HG03342 (cell line): ENCODE measurements around the gene DLST.
A peak's percentile ranks its signal among the peaks of the same experiment; 100 is the strongest.
"Not testable (repeated sequence)": the region's sequence is repeated elsewhere in the genome, so short reads cannot be mapped to it uniquely, and the experiment has no call there.

Experiments used
- ATAC-seq: cut with Tn5 transposase; IDR thresholded peaks from one replicate; pipeline ENCODE4 v1.9.1; 2021; ENCODE audit warnings: mild to moderate bottlenecking, moderate library complexity; ENCODE audit not compliant: unreplicated experiment

Gene DLST

DNA sequence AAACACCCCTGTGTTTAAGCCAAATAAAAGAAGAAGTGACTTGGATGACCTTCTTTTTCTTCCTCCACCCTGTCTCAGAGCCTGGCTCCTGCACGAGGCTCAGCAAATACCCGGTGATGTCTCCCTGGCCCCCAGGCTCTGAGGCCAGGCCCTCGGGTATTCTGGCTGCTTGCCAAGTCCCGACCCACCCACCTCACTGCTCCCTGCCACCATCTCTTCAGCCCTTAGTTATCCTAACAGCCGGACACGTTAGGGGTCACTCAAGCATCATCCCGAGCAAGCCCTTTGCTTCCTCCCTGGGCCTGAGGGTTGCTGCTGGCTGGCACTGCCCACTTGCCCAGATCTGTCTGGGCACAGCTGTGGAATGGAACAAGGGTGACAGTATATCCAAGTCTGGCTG lies 34.1 kb downstream of the DLST start:
- ATAC-seq, result no peak

DNA sequence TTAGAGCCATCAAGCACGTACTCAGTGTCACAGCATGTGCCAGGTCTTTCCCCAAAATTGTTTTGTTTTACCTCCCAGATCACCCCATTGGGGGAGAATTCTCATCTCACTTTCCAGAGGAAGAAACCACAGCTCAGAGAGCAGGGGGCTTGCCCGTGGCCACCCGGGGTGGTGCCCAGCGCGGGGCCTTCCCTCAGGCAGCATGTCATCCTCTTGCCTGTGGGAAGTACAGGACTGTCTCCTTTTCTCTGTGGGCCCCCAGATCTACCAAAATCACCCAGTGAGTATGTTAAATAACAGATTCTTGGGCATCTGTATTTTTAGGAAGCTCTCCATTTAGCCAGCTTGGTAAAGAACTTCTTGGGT lies 35.4 kb downstream of the DLST start:
- ATAC-seq, result no peak

DNA sequence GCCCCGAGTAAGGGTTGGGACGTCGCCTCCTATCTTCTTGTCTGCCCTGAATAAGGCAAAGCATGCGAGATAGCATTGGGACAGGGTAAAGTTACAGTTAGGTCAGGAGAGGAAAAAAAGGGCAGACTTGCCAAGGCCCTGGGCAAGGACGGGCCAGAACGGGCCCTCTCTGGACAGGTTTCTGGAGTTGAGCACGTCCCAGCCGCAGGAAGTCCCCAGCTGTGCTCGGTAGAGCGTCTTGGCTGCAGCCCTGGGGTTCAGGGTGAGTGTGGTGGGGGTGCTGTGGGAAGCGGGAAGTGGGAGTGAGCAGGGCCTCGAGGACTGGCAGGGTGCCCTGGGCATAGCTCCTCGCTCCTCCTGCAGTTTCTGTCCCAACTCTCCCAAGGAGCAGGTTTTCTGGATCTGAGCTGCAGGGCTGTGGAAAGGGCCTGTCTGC lies 35.9 kb downstream of the DLST start:
- ATAC-seq, result no peak

DNA sequence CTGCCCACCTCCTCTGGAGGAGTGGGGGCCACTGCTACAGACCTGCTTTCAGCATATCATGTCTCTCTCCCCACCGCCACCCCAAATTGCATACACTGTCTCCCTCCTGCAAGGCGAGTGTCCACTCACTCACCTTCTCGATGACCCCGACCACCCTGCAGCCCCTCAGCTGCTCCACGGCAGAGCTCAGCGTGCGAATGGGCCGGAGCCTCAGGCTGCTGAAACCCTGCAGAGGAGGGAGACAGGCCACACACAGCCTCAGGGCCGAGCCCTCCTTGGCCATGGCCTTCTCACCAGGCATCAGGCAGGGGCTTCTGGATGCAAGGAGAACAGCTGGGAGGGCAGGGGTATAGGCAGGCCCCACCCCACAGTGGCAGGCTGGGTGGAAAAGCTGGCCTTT lies 36.7 kb downstream of the DLST start:
- no peak for ATAC-seq

DNA sequence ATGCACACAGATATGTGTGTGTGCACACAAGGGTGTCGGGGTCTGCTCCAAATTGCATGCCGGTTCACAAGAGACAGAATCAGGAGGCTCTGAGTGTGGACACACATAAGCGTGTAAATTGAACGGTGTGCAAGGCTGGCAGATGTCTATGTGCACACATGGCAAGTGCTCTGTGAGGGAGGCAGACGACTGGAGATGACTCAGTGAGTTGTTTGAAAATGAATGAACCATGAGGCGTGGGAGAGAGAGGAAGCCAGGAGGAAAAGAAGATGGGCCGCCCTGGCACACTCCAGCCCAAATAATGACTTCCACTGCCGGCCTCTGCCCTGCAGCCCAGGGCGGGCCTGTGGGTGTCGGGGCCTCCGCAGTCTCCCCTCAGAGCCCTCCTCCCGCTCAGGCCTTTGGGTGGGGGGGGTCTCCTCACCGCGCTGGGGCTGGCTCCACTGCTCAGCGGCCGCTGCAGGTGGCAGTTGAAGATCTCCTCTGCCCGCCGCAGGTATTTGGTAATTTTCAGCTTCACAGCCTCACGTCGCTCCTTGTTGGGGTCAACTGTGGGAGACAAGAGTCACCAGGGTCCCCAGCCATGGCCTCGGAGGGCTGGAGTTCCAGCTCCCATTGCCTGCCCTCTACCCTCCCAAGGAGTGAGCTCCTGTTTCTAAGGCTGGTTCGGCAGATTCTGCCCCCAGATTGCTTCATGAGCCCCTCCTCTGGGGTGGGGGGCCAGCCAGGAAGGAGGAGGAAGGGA lies 37.9 kb downstream of the DLST start:
- ATAC-seq, result no peak

DNA sequence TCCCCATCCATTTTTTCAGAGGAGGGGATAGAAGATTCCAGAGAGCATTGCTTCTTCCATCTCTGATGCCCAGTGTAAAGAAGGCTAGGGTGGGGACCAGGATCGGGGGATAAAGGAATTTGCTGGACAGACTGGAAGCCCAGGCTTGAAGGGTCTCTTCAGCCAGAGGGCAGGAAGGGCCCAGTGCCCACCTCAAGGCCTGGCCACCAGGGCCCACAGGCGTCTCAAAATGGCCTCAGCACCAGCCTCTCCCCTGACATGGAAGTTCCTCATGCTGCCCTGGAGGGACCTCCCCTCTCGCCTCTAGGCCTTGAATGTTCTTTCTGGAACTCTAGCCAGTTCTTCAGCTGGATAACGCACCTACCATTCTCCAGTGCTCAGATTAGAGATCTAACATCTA lies 38.6 kb downstream of the DLST start:
- ATAC-seq, result no peak

DNA sequence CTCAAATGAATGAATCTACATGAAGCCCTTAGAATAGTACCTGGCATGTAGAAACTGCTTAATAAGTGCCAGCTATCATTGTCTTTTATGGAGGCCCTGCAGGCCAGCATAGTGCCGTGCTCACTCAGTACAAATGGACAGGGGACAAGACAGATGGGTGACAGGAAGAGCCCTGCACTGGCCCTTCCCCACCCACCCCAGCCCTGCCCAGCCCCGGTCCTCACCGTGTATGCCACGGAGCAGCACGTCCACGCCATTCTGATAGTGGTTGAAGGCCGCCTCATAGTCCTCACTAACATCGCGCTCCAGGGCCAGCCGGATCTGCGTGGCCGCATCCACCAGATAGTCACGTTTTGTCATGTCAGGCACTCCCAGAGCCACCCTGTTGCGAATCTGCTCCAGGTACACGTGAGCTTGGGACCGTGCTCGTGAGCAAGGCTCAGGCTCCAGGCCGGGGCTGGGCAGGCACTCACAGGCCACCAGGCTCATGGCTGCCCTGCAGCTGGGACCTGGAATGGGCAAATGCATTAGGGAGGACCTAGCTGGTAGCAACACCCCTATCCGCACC lies 39.4 kb downstream of the DLST start:
- no peak for ATAC-seq

DNA sequence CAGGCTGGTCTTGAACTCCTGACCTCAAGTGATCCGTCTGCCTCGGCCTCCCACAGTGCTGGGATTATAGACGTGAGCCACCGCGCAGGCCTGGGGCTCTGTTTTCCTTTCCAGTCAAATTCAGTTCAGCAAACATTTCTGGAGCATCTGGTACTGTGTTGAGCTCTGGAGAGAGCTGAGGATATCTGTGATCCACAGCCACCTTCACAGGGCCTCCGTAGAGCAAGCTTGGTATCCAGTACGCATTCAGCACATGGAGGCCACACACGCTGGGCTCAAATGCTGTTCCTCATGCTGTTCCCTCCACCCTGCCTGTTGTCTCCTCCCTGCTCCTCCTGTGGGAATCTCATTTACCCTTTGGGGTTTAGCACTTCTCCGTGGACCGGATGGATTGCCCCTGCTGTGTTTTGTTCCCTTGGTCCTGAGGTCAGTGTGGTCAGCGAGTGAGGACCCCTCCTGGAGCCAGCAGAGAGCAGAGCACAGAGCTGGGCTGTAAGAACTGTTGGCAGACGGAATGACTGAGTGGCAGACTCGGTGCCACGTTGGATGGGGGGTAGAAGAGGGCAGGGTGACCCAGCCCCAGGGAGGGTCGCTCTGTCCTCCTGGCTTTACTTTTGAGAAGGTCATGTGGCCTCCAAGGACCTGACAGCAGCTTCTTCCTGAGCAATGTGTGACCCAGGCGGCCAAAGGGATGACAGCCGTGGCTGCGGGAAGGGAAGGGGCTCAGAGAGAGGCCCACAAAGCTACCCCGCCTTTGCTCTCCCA lies 40.5 kb downstream of the DLST start:
- ATAC-seq, result no peak

DNA sequence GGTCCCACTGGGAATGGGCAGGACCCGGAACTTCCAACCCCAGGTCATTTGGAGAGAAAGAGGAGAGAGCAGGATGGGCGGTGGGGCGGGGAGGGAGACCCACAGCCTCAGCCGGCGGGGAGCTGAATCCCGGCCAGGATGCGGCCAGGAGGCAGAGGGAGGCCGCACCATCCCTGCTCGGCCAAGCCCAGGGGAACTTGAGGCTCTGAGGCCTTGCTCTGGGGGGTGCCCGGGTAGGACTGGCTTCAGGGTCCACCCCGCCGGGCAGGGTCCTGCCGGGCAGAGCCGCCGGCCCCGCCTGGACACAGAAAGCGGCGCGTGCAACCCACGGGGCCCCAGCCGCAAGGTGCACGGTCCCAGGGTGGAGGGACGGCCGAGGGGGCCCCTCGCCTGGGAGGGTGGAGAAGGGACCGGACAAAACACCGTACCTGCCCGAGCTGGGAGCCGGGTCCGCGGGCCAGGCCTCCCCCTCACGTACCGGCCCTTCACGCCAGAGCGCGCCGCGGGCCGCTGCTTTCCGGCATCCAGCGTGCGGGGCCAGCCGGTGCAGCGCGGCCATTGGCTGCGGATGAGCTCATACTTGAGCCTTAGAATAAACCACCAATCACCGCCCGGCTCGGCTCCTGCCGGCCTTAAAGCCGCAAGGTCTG lies 41.2 kb downstream of the DLST start, which contains the start of gene RPS6KL1:
Gene RPS6KL1 (minus strand): TSS at position 509 of the 650 bp plus-strand sequence. CDS start 1,719 bp downstream, outside the sequence.
- peak; percentile 94 for ATAC-seq

DNA sequence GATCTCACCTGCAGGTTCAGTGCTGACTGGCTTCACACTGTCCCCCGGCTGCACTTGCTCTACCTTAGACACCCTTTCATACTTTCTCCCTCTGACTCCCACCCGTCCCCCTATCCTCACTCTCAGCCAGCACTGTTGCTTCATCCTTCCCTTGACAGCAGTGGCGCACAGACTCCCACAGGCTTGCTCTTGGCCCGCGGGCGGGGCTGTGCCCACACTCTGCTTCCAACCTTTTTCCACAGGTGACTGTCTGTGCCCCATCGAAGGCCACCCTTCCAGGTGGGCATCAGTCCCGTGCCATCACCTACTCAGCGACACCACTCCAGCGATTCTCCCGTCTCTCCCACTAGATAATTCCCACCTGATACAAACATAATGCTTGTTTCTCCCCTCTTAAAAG lies 42.3 kb downstream of the DLST start:
- no peak for ATAC-seq

DNA sequence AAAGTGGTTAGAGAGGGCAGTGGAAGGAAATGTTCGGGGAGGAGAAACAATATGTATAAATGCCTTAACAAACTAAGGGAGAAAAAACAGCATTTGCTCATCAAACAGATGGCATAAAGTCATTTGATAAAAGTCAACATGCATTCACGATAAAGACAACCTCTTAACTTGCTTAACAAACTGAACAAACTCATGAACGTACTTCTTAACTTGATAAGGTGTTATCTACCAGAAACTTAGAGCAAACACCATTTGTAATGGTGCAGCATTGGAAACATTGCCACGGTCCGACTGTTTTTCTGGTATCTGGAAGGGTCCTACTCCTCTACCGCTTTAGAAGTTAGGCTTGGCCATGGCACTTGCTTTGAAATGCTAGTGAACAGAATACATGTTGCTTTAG lies 45.5 kb downstream of the DLST start:
- ATAC-seq, result no peak

DNA sequence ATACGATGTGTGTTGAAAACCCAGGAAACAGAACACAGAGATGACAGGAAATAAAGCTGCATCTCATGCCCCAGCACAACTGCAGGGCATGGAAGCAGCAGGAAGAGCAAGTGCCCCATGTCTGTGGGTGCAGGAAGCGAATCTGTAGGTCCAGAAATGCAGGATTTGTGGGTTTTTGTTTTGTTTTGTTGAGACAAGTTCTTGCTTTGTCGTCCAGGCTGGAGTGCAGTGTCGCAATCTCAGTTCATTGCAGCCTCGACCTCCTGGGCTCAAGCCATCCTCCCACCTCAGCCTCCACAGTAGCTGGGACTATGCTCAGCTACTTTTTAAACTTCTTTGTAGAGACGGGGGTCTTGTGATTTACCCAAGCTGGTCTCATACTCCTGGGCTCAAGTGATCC lies 47.5 kb downstream of the DLST start:
- ATAC-seq, result no peak

DNA sequence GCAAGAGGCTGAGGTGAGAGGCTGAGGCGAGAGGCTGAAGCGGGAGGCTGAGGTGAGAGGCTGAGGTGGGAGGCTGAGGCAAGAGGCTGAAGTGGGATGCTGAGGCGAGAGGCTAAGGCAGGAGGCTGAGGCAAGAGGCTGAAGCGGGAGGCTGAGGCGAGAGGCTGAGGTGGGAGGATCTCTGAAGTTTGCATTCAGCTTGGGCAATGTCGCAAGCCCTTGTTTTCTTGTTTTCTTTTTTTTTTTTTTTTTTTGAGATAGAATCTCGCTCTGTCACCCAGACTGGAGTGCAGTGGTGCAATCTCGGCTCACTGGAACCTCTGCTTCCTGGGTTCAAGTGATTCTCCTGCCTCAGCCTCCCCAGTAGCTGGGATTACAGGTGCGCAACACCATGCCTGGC lies 50.0 kb downstream of the DLST start:
- ATAC-seq, result not testable (repeated sequence)

DNA sequence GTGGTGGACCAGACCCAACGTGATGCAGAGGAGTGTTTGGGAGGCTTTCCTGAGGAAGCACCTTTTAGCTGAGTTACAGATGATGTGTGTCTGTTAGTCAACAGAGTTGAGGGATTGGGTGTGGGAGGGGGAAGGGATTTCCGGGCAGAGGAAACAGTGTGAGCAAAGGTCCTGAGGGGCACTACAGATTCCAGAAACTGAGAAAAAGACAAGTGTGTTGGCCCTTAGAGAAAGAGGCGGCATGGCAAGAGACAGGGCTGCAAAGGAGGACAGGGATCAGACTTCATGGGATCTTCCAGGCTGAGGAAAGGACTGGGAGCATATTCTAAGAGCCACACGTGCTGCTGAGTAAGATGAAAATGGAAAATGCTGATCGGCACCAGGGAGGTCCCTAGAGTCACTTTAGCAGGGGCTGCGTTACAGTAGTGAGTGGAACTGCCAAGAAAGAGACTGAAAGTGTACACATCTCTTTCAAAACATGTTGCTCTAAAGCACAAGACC lies 50.7 kb downstream of the DLST start:
- ATAC-seq, result no peak

DNA sequence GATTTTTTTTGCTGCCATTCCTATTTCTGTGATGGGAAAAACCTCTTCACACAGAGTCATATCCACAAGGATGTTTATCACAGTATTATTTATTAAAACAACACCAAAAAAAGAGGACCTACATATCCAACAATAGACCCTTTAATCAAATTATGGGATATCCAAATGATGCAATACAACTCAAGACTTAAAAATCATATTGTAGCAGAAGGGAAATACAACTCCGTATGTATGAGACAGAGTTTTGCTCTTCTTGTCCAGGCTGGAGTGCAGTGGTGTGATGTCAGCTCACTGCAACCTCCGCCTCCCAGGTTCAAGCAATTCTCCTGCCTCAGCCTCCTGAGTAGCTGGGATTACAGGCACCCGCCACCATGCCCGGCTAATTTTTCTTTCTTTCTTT lies 51.2 kb downstream of the DLST start:
- ATAC-seq, result not testable (repeated sequence)

DNA sequence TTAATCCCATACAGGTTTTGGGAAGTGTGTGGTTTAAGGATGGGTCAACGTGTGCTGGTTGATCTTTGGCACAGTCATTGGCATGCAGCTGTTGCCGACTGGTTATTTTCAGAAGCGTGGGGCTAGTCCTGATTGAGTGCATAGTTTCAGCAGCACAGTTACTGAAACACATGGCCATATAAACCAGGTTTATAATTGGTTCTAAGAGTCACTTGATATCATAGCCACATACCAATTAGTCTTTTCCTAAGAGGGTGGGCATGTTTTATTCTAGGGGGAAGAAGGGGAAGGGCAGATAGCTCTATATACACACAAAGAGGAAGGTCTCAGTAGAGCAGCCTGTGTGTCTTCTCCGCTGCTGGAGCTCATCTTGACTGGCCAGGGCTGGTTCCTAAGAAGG lies 52.3 kb downstream of the DLST start:
- no peak for ATAC-seq

DNA sequence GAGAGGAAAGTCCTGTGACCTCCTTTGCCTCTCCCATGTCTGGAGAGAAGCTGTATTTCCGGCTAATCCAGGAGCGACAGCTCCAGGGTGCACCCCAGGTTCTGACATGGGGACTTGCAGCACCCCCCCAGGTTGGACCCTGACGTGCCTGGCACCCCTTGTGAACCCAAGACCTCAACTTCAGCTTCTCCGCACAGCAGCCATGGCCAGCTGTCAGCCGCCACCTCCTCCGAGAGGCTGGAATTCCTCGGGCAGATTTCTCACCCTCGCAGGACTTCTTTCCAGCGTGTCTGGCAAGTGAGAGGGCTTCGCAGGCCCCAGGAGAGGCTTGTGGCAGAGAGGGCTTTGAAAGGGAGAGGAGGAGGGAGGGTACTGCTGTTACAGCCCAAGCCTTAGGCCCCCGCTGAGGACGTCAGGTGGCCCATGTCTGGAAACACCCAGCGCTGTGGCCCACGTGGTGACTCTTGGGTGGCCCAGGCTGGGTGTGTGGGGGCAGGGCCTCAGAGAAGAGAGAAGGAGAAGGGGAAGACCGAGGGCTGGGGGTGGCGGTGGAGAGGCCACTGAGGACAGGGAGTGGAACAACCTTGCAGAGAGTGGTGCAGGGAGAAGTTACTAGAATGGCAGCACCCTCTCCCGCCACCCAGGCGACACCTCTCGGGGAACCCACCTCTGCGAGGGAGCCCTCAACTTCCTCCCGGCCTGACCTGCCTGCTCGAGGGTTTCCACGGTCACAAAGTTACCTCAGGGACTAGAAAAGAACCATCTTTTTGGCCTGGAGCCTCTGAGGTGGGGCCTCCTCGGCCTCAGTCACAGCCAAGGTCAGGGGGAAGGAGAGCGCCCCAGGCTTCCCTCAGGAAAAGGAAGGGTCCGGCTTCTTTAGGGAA lies 53.0 kb downstream of the DLST start:
- ATAC-seq, result no peak

DNA sequence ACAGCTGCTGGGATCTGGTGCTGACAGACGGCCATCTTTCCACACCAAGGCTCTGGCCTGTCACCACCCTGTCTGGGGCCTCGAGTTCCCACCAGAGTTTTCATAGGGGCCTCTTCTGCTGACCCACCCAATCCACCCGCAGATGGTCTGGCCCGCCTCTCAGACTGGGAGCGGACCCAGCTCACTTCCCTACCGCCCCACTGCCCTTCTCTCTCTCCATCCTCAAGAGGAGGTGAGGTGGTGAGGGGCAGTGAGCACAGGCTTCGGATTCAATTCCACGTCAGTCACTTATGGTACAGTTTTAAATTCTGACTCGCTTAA lies 53.6 kb downstream of the DLST start:
- no peak for ATAC-seq

DNA sequence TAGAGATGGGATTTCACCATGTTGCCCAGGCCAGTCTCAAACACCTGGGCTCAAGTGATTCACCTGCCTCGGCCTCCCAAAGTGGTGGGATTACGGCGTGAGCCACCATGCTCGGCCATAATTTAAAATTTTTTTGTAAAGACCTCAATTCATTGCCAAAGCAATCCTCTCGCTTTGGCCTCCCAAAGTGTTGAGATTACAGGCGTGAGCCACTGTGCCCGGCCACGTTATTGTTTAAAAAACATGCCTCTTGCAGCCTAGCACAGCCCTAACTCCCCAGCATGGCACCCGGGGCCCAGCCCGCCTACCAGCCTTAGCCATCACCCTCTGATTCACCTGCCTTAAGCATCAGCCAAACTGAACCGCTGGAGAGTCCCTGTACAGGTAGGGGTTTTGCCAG lies 54.4 kb downstream of the DLST start:
- ATAC-seq, result no peak

DNA sequence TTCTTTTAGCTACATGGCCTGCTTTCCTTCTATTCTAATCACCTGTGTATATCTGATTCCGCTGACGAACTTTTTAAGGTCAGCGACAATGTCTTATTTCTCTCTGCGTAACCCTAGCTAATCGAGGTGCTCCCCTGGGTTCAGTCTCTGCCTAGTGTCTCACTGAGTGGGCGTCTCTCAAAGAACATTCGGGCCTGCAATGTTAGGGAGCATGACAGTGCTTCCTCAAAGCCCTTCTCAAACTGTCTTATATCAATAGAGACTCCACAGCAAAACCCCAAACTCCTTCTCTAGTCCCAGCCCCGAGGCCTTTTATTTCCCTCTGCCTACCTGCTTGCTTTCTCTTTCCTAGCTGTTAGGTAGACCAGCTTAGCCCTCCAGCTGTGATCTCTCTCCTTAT lies 55.0 kb downstream of the DLST start:
- no peak for ATAC-seq

DNA sequence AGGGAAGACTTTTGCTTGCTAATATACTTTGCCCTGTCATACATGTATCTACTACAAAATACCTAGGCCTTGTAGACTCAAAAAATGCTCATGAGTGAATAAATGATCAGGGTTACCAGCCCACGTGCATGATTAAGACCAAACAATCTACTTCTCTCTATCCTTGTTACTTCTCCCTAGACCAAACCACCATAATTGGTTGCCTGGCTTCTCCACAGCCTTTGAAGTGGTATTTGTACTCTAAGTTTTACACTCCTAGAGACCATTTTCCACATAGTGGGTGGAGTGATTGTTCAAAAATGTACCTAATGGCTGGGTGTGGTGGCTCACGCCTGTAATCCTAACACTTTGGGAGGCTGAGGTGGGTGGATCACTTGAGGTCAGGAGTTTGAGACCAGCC lies 55.5 kb downstream of the DLST start:
- no peak for ATAC-seq
